Brain microvascular endothelial cell (primary cell): Measurements from ENCODE around the gene COASY.
"Not testable (repeated sequence)": the region's sequence is repeated elsewhere in the genome, so short reads cannot be mapped to it uniquely, and the experiment has no call there.

Source experiments
- DNase-seq: peaks from one replicate; pipeline ENCODE4 v3.0.0-alpha.2; 2020
- H3K27ac ChIP-seq: fragments of 250-450 bp; sonication (Bioruptor Pico); 2 replicates; pipeline ENCODE4 v1.5.1; 2020; ENCODE audit warnings: mild to moderate bottlenecking, moderate library complexity
- H3K27me3 ChIP-seq: fragments of 250-450 bp; sonication (Bioruptor Pico); replicated peaks from 2 replicates; pipeline ENCODE4 v1.5.1; 2020; ENCODE audit warnings: mild to moderate bottlenecking
- H3K36me3 ChIP-seq: fragments of 250-450 bp; sonication (Bioruptor Pico); replicated peaks from 2 replicates; pipeline ENCODE4 v1.5.1; 2020; ENCODE audit warnings: mild to moderate bottlenecking
- H3K4me3 ChIP-seq: 2 replicates; pipeline ENCODE4 v1.5.1; 2011; ENCODE audit warnings: low read depth, mild to moderate bottlenecking, control low read depth, low read length, moderate library complexity
- CTCF ChIP-seq: IDR thresholded peaks from 2 replicates; pipeline ENCODE4 v1.5.1; 2011; ENCODE audit warnings: low read depth, mild to moderate bottlenecking, moderate library complexity, low read length, control low read depth, inconsistent platforms; ENCODE audit errors: missing control alignments
- in situ Hi-C: cut with HindIII; loops from 2 replicates; pipeline ENCODE4 v1.10.0; 2017; ENCODE audit warnings: low sequenced_read_pairs, low pct_ligation_motif_present

Gene COASY

GRCh38 chr17:42608305-42609181 lies 46.6 kb downstream of the COASY start:
- peak overlapping the region; percentile 98 for H3K4me3 ChIP-seq
- peaks cover 16% of the 10 kb centered on the region for H3K36me3 ChIP-seq
- DNase-seq, result no peak
- peak overlapping the region; percentile 83 for H3K27ac ChIP-seq
- no peaks in the 10 kb centered on the region for H3K27me3 ChIP-seq
- in situ Hi-C loops, result loop anchor here (10.0 kb wide), 1 partner anchor 56 kb away; no protein-coding TSS in a partner anchor
- TF ChIP-seq CTCF, result no peak

- peak within 1 kb of the TSS; percentile 98 for H3K4me3 ChIP-seq
- H3K36me3 ChIP-seq, result peaks cover 21% of the 10 kb centered on the region
- H3K27me3 ChIP-seq, result no peaks in the 10 kb centered on the region
- peak; percentile 99 for DNase-seq
- peak within 1 kb of the TSS; percentile 83 for H3K27ac ChIP-seq
- peak; percentile 68 for TF ChIP-seq CTCF
- in situ Hi-C loops, result loop anchor here (10.0 kb wide), 1 partner anchor 56 kb away; no protein-coding TSS in a partner anchor
Observed at GRCh38 chr17:42609182-42609813, 47.4 kb downstream of the COASY start, which contains the start of the genes RETREG3 and TUBG1. TSS of gene RETREG3 (minus strand) at chr17:42609374. CDS start at chr17:42609324, 50 bp downstream. TSS of gene TUBG1 (plus strand) at chr17:42609683. CDS start at chr17:42609738, 55 bp downstream.

- peak overlapping the region; percentile 41 for H3K27ac ChIP-seq
- not testable (repeated sequence) for DNase-seq, H3K27me3 ChIP-seq
- H3K36me3 ChIP-seq, result peaks cover 29% of the 10 kb centered on the region
- in situ Hi-C loops, result loop anchor here (10.0 kb wide), 1 partner anchor 55 kb away; no protein-coding TSS in a partner anchor
- peak overlapping the region; percentile 85 for H3K4me3 ChIP-seq
Observed at GRCh38 chr17:42609814-42610801, 48.2 kb downstream of the COASY start.

GRCh38 chr17:42612013-42612412 lies 50.1 kb downstream of the COASY start:
- no peak for DNase-seq
- Histone ChIP-seq H3K36me3 (peaks cover 33% of the 10 kb centered on the region), H3K27ac (no peak overlapping the region), H3K4me3 (no peak overlapping the region), H3K27me3 (no peaks in the 10 kb centered on the region)
- TF ChIP-seq CTCF, result no peak
- in situ Hi-C loops, result no loop called here

- DNase-seq, result no peak
- Histone ChIP-seq H3K27ac (no peak overlapping the region), H3K27me3 (no peaks in the 10 kb centered on the region), H3K4me3 (no peak overlapping the region), H3K36me3 (peaks cover 33% of the 10 kb centered on the region)
- in situ Hi-C loops, result no loop called here
- no peak for TF ChIP-seq CTCF
Observed at GRCh38 chr17:42613699-42614295, 51.8 kb downstream of the COASY start.
